AG10803 (cell line): Measurements from ENCODE around the gene SCYGR5.

Source experiments
- DNase-seq: peaks from one replicate; pipeline ENCODE4 v3.0.0; 2010; ENCODE audit warnings: low read depth
- H3K4me3 ChIP-seq: 2 replicates; pipeline ENCODE4 v1.5.1; 2011; ENCODE audit warnings: mild to moderate bottlenecking, low read length, control low read depth
- CTCF ChIP-seq: conservative IDR thresholded peaks from 2 replicates; pipeline ENCODE4 v1.5.1; 2011; ENCODE audit warnings: mild to moderate bottlenecking, low read length, control low read depth, inconsistent platforms

The SCYGR5 gene

DNA sequence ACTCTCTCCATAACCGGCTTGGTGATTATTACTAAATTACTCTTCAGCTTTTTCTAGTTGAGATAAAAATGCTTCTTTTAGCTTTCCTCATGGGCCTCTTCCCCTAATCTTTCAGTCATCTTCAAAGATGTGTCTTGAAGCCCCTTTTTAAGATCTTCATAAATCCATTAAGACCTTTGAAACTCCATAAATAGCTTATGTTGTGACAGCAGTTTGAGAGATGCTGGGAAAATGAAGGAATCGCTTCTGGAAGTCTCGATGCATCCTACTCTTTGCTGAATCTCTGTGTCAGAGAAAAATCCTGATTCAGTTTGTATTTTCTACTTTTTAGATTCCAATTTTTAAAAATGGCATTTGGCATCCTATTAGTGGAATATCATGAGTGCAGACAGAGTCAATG is 36.3 kb upstream of the SCYGR5 start:
- no peak for DNase-seq

GRCh38 chr2:227632827-227633226 is 33.8 kb upstream of the SCYGR5 start:
- H3K4me3 ChIP-seq = no peak overlapping the region
- no peak for TF ChIP-seq CTCF
- no peak for DNase-seq

More for the DNA sequence above, 36.3 kb upstream of the SCYGR5 start:
- no peak for TF ChIP-seq CTCF
- no peak overlapping the region for H3K4me3 ChIP-seq

DNA sequence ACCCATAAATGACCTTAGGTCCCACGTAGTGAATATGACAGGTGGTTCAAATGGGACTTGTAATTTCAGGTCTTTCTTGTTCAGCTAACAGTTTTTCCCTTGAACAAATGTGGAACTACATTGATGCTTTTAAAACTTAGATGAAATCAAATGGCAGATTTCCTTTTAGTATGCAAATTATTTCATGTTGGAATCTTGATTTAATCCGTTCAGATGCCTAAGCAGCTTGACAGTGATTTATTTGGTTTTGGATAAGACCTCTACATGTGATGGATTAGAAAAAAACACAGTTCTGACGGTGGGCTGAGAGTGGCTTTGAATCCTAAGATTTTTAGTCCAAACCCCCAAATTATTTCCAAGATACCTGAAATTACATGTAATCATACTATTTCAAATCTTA is 32.4 kb upstream of the SCYGR5 start:
- no peak overlapping the region for H3K4me3 ChIP-seq
- no peak for TF ChIP-seq CTCF
- DNase-seq = no peak

DNA sequence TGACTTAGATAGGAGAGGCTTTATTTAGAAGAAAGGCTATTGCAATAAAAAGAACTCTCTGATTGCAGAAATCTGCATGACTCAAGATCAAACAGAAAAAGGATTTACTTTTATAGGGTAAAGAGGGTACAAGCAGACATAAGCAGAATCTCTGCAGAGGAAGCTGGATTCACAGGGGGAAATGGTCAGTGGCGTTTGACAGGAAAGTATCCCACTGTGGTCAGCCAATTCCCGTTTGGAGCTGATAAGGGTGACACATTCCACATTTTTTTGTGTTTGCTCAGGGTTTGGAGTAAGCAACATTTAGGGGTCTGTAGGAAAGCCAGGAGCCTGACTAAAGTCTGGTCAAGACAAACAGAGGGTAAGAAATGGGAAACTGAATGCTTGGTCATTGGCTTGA is 23.9 kb upstream of the SCYGR5 start:
- no peak for TF ChIP-seq CTCF
- H3K4me3 ChIP-seq = no peak overlapping the region
- DNase-seq = no peak

DNA sequence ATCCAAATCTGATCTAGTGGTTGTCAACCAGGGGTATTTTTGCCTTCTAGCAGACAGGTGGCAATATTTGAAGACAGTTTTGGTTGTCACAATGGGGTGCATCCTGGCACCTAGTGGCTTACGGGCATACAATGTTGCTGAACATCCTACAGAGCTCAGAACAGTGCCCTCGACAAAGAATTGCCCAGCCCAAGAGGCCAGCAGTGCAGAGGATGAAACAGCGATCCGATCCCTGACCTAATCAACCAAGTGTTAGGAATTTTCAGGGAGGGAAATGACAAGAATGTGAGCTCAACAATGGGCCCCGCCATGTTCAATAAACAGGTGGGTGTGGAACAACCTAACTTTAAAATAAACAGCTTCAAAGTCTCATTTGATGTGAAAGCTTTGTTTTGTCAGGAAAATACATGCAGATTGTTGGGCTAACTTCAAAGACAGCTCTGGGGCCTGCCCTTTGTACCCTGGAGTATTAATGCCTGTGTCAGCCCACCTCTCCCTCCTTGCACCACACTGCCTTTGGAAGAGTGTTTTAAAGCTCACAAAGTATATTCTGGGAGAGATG is 22.5 kb upstream of the SCYGR5 start:
- no peak for TF ChIP-seq CTCF
- H3K4me3 ChIP-seq = no peak overlapping the region
- DNase-seq = no peak

GRCh38 chr2:227653419-227653818 is 13.2 kb upstream of the SCYGR5 start:
- H3K4me3 ChIP-seq = no peak overlapping the region
- TF ChIP-seq CTCF = no peak
- DNase-seq = peak; percentile 38

DNA sequence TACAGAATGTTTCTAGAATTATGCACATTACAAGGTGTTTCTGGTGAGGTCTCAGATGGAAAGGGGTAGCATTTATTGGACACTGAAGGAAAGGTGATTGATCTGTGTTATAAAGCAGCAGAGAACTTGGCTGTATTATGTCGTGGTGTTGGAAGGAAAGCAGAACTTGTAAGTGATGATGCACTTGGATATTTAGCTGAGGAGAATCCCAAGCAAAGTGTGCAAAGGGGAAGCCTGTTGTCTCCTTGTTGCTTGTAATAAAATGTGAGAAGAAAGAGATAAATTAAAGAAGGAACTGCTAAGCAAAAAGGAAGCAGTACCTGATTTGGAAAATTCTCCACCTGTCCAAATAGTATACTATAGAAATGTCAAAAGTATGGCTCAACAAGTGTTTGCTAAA is 12.2 kb upstream of the SCYGR5 start:
- DNase-seq = no peak
- no peak for TF ChIP-seq CTCF
- H3K4me3 ChIP-seq = no peak overlapping the region
